Activated CD8-positive, alpha-beta memory T cell treated with anti-CD3 and anti-CD28 coated beads, Interleukin-2, amount 10 ng/mL, durations not matched to agents 7 days and 5 days (primary cell): ENCODE results near the gene ATP9B. TPM values are rescaled to one million over a fixed set of nuclear protein-coding genes. Genes with fewer than 3 reads are reported as not detected.

Source experiments
- ATAC-seq: fragments of 150-1000 bp; cut with Tn5 transposase; one replicate; pipeline ENCODE4 v1.10.0; 2021; ENCODE audit warnings: moderate library complexity
- CTCF ChIA-PET: fragments of 350-600 bp; sonication (Branson Sonifier 250); formaldehyde crosslinking; loops from one replicate; lab custom pipeline; 2021; ENCODE audit warnings: antibody characterized with exemption; lab: Charles Lee
- DNase-seq: peaks from one replicate; pipeline ENCODE4 v3.0.0-alpha.2; 2020
- H3K27ac Mint-ChIP-seq: one replicate; pipeline ENCODE4 v1.8.0; 2021; ENCODE audit warnings: mild to moderate bottlenecking, mixed read lengths
- H3K27me3 Mint-ChIP-seq: one replicate; pipeline ENCODE4 v1.8.0; 2021; ENCODE audit warnings: mixed read lengths
- H3K36me3 Mint-ChIP-seq: one replicate; pipeline ENCODE4 v1.8.0; 2021; ENCODE audit warnings: mild to moderate bottlenecking, mixed read lengths
- H3K4me1 Mint-ChIP-seq: one replicate; pipeline ENCODE4 v1.8.0; 2021; ENCODE audit warnings: mixed read lengths
- H3K4me3 Mint-ChIP-seq: one replicate; pipeline ENCODE4 v1.8.0; 2021; ENCODE audit warnings: mild to moderate bottlenecking, moderate library complexity, mixed read lengths
- H3K9me3 Mint-ChIP-seq: one replicate; pipeline ENCODE4 v1.8.0; 2022; ENCODE audit warnings: low read depth, mixed read lengths
- total RNA-seq, 2 experiments: library from RNA; stranded (reverse); gene quantifications; one replicate each; pipeline ENCODE4 v1.2.3, GENCODE V29; 2021

The ATP9B gene
- total RNA-seq, 2 experiments from 2014 or later: 21.5 to 31.7 TPM

DNA sequence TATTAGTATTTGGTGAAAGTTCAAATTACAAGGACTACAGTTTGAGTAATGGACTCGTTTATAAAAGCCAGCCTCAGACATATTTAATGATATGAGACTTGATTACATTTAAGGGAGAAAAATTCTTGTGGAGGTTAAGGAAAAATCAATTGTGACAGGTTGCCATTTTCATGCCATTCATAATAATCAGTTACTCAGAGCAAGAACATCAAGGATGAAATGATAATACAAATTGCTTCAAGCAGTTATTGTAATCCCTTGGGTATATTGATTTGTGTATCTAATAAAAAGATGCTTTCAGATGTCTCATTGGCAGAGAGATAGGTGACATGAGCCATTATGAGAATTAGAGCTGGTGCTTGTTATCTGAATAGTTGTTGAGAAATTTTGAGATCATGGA is 153.6 kb downstream of the ATP9B start:
- no peaks in the 10 kb centered on the region for H3K4me1 Mint-ChIP-seq
- ATAC-seq: no peak
- no peak for DNase-seq
- no peaks in the 10 kb centered on the region for H3K27me3 Mint-ChIP-seq
- no peaks in the 10 kb centered on the region for H3K36me3 Mint-ChIP-seq
- H3K9me3 Mint-ChIP-seq: no peaks in the 10 kb centered on the region
- H3K27ac Mint-ChIP-seq: no peak overlapping the region
- H3K4me3 Mint-ChIP-seq: no peak overlapping the region
- CTCF ChIA-PET: no interaction called here

GRCh38 chr18:79223431-79223830 is 154.2 kb downstream of the ATP9B start:
- no peak for ATAC-seq
- H3K4me3 Mint-ChIP-seq: no peak overlapping the region
- no peak overlapping the region for H3K27ac Mint-ChIP-seq
- DNase-seq: no peak
- no peaks in the 10 kb centered on the region for H3K9me3 Mint-ChIP-seq
- no peaks in the 10 kb centered on the region for H3K4me1 Mint-ChIP-seq
- H3K27me3 Mint-ChIP-seq: no peaks in the 10 kb centered on the region
- H3K36me3 Mint-ChIP-seq: no peaks in the 10 kb centered on the region
- CTCF ChIA-PET: no interaction called here

GRCh38 chr18:79224381-79224780 is 155.2 kb downstream of the ATP9B start:
- Mint-ChIP-seq H3K9me3 (no peaks in the 10 kb centered on the region), H3K27me3 (no peaks in the 10 kb centered on the region), H3K36me3 (no peaks in the 10 kb centered on the region), H3K4me3 (no peak overlapping the region), H3K27ac (no peak overlapping the region), H3K4me1 (no peaks in the 10 kb centered on the region)
- DNase-seq: no peak
- CTCF ChIA-PET: no interaction called here
- no peak for ATAC-seq

- no peaks in the 10 kb centered on the region for H3K27me3 Mint-ChIP-seq
- H3K9me3 Mint-ChIP-seq: no peaks in the 10 kb centered on the region
Observed at GRCh38 chr18:79227621-79228020, 158.4 kb downstream of the ATP9B start.

GRCh38 chr18:79229431-79229830 is 160.2 kb downstream of the ATP9B start:
- DNase-seq (no peak), ATAC-seq (no peak)
- no peaks in the 10 kb centered on the region for H3K27me3 Mint-ChIP-seq
- H3K9me3 Mint-ChIP-seq: no peaks in the 10 kb centered on the region
- no peak overlapping the region for H3K4me3 Mint-ChIP-seq
- H3K36me3 Mint-ChIP-seq: no peaks in the 10 kb centered on the region
- no peak overlapping the region for H3K27ac Mint-ChIP-seq
- CTCF ChIA-PET: interaction anchor here (1.1 kb wide), 1 partner anchor 15 kb away, joined by 3 read pairs; no protein-coding TSS in a partner anchor
- H3K4me1 Mint-ChIP-seq: no peaks in the 10 kb centered on the region

More at GRCh38 chr18:79227621-79228020, 158.4 kb downstream of the ATP9B start:
- DNase-seq (no peak), ATAC-seq (no peak)
- no peak overlapping the region for H3K4me3 Mint-ChIP-seq
- H3K4me1 Mint-ChIP-seq: no peaks in the 10 kb centered on the region
- CTCF ChIA-PET: no interaction called here
- no peaks in the 10 kb centered on the region for H3K36me3 Mint-ChIP-seq
- no peak overlapping the region for H3K27ac Mint-ChIP-seq

GRCh38 chr18:79234438-79234837 is 165.2 kb downstream of the ATP9B start:
- no peak overlapping the region for H3K27ac Mint-ChIP-seq
- H3K27me3 Mint-ChIP-seq: no peaks in the 10 kb centered on the region
- ATAC-seq: no peak

GRCh38 chr18:79239631-79240030 is 170.4 kb downstream of the ATP9B start:
- no peak overlapping the region for H3K27ac Mint-ChIP-seq
- ATAC-seq: no peak

More at GRCh38 chr18:79234438-79234837, 165.2 kb downstream of the ATP9B start:
- H3K4me1 Mint-ChIP-seq: no peaks in the 10 kb centered on the region
- no peaks in the 10 kb centered on the region for H3K9me3 Mint-ChIP-seq
- H3K4me3 Mint-ChIP-seq: no peak overlapping the region
- H3K36me3 Mint-ChIP-seq: no peaks in the 10 kb centered on the region
- CTCF ChIA-PET: no interaction called here
- no peak for DNase-seq

GRCh38 chr18:79241755-79242154 is 172.6 kb downstream of the ATP9B start:
- H3K27me3 Mint-ChIP-seq: no peaks in the 10 kb centered on the region
- H3K4me1 Mint-ChIP-seq: peaks cover 8% of the 10 kb centered on the region
- DNase-seq (no peak), ATAC-seq (no peak)
- no peaks in the 10 kb centered on the region for H3K9me3 Mint-ChIP-seq
- CTCF ChIA-PET: interaction anchor here (1.0 kb wide), 1 partner anchor 157 kb away, joined by 3 read pairs; no protein-coding TSS in a partner anchor
- no peaks in the 10 kb centered on the region for H3K36me3 Mint-ChIP-seq
- no peak overlapping the region for H3K27ac Mint-ChIP-seq
- no peak overlapping the region for H3K4me3 Mint-ChIP-seq

More at GRCh38 chr18:79239631-79240030, 170.4 kb downstream of the ATP9B start:
- Mint-ChIP-seq H3K9me3 (no peaks in the 10 kb centered on the region), H3K4me3 (no peak overlapping the region), H3K4me1 (no peaks in the 10 kb centered on the region), H3K36me3 (no peaks in the 10 kb centered on the region), H3K27me3 (no peaks in the 10 kb centered on the region)
- no peak for DNase-seq
- CTCF ChIA-PET: no interaction called here

DNA sequence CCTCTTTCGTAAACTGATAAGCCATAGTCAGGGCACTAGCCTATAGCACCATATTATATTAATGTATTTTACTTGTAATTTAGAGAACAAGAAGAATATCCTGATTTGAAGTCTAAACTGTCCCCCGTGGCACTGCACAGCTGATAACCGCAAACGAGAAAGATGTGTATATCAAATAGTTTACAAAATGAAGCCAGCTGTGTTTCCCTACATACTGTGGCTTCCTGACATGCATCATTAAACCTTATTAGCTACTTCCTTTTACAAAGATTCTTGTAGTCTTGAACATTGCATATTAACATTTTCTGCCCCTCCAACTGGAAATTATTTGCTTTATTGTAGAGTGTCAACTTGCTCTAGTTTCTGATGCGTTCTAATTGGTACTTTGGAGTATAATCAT is 173.1 kb downstream of the ATP9B start:
- CTCF ChIA-PET: no interaction called here
- no peak for ATAC-seq

DNA sequence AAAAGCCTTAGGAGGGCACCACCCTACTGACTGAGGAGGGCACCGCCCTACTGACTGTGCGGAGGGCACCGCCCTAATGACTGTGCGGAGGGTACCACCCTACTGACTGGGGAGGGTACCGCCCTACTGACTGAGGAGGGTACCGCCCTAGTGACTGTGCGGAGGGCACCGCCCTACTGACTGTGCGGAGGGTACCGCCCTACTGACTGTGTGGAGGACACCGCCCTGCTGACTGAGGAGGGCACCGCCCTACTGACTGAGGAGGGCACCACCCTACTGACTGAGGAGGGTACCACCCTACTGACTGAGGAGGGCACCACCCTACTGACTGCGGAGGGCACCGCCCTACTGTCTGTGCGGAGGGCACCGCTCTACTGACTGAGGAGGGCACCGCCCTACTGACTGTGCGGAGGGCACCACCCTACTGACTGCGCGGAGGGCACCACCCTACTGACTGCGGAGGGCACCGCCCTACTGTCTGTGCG is 176.4 kb downstream of the ATP9B start:
- H3K27ac Mint-ChIP-seq: peak overlapping the region; percentile 24
- no peaks in the 10 kb centered on the region for H3K27me3 Mint-ChIP-seq
- CTCF ChIA-PET: interaction anchor here (0.6 kb wide), 1 partner anchor 40 kb away, joined by 3 read pairs; no protein-coding TSS in a partner anchor
- no peaks in the 10 kb centered on the region for H3K9me3 Mint-ChIP-seq
- H3K4me1 Mint-ChIP-seq: peaks cover 11% of the 10 kb centered on the region
- ATAC-seq (no peak), DNase-seq (peak; percentile 54)
- no peak overlapping the region for H3K4me3 Mint-ChIP-seq
- H3K36me3 Mint-ChIP-seq: no peaks in the 10 kb centered on the region

More for the DNA sequence above, 173.1 kb downstream of the ATP9B start:
- H3K27me3 Mint-ChIP-seq: no peaks in the 10 kb centered on the region
- H3K9me3 Mint-ChIP-seq: no peaks in the 10 kb centered on the region
- H3K36me3 Mint-ChIP-seq: no peaks in the 10 kb centered on the region
- H3K27ac Mint-ChIP-seq: no peak overlapping the region
- no peak overlapping the region for H3K4me3 Mint-ChIP-seq
- no peak for DNase-seq
- H3K4me1 Mint-ChIP-seq: peaks cover 11% of the 10 kb centered on the region

- ATAC-seq: peak; percentile 99
- H3K27ac Mint-ChIP-seq: peak overlapping the region; percentile 75
- CTCF ChIA-PET: no interaction called here
Observed at GRCh38 chr18:79246309-79247108, 177.3 kb downstream of the ATP9B start.

DNA sequence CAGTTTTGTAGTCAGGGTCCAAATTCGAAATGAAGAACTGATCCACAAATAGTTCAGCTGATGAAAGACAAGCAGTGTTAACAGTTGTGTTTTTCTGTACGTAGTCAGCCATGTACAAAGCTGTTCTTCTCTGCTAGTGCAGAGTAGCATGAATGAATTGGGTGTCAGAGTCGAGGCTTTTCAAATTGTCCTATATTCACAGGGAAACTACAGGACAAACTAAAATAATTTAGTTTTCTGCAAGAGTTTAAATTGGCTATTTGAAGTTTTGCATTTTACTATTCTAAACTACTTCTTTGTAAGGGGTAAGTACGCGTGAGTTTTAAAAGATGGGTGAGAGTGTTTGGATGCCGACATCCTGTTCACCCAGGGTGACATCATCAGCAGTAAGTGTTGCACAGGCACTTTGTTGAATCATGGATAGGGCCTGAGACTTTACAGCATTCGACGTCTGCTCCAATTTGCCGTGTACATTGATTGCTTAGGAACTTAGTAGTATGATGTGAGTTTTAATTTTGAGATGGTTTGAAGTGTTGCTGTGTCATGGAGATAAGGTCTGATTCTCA is 179.4 kb downstream of the ATP9B start:
- Mint-ChIP-seq H3K36me3 (no peaks in the 10 kb centered on the region), H3K9me3 (no peaks in the 10 kb centered on the region), H3K4me1 (peaks cover 11% of the 10 kb centered on the region), H3K27ac (no peak overlapping the region), H3K27me3 (no peaks in the 10 kb centered on the region), H3K4me3 (no peak overlapping the region)
- CTCF ChIA-PET: no interaction called here
- DNase-seq (no peak), ATAC-seq (no peak)

More at GRCh38 chr18:79246309-79247108, 177.3 kb downstream of the ATP9B start:
- Mint-ChIP-seq H3K36me3 (no peaks in the 10 kb centered on the region), H3K27me3 (no peaks in the 10 kb centered on the region), H3K4me1 (peaks cover 11% of the 10 kb centered on the region), H3K9me3 (no peaks in the 10 kb centered on the region), H3K4me3 (peak overlapping the region; percentile 60)
- DNase-seq: peak; percentile 79

GRCh38 chr18:79250301-79250981 is 181.2 kb downstream of the ATP9B start:
- no peaks in the 10 kb centered on the region for H3K36me3 Mint-ChIP-seq
- peaks cover 10% of the 10 kb centered on the region for H3K4me1 Mint-ChIP-seq
- H3K4me3 Mint-ChIP-seq: no peak overlapping the region
- DNase-seq (no peak), ATAC-seq (no peak)
- CTCF ChIA-PET: no interaction called here
- no peak overlapping the region for H3K27ac Mint-ChIP-seq
- no peaks in the 10 kb centered on the region for H3K27me3 Mint-ChIP-seq
- no peaks in the 10 kb centered on the region for H3K9me3 Mint-ChIP-seq
